Liver (tissue), 9 donors: Measurements from ENCODE around the gene PDE6B. TPM values are rescaled to one million over a fixed set of nuclear protein-coding genes. Genes with fewer than 3 reads are reported as not detected.
"Not testable (repeated sequence)": the region's sequence is repeated elsewhere in the genome, so short reads cannot be mapped to it uniquely, and the experiment has no call there.

Source experiments
- DNase-seq: peaks from one replicate; pipeline ENCODE4 v3.0.0-alpha.2; 2017; ENCODE audit warnings: low spot score
- H3K27ac ChIP-seq, 2 donors: one replicate each; pipeline ENCODE4 v1.7.0; 2013; ENCODE audit warnings: inconsistent platforms in 2 of 2, low read length in 2 of 2, control low read depth in 1 of 2, low read depth in 1 of 2, mild to moderate bottlenecking in 1 of 2
- H3K27me3 ChIP-seq, 4 donors: one replicate each; pipeline versions ENCODE4 v1.6.1 to v1.7.0; 2013; ENCODE audit warnings: low read length in 3 of 4, inconsistent platforms in 1 of 4, mild to moderate bottlenecking in 1 of 4, moderate library complexity in 1 of 4; ENCODE audit not compliant: control insufficient read depth in 4 of 4, insufficient read depth in 4 of 4
- H3K36me3 ChIP-seq, 4 donors: one replicate each; pipeline versions ENCODE4 v1.6.1 to v1.7.0; 2013; ENCODE audit warnings: low read length in 3 of 4, mild to moderate bottlenecking in 3 of 4, low read depth in 1 of 4, moderate library complexity in 1 of 4; ENCODE audit not compliant: control insufficient read depth in 4 of 4, insufficient read depth in 3 of 4
- H3K4me1 ChIP-seq, 4 donors: one replicate each; pipeline versions ENCODE4 v1.6.1 to v1.7.0; 2013; ENCODE audit warnings: low read length in 3 of 4, mild to moderate bottlenecking in 3 of 4, moderate library complexity in 1 of 4; ENCODE audit not compliant: control insufficient read depth in 4 of 4, insufficient read depth in 4 of 4
- H3K4me3 ChIP-seq, 3 donors: one replicate each; pipeline versions ENCODE4 v1.6.1 to v1.7.0; 2013; ENCODE audit warnings: low read length in 3 of 3, control low read depth in 1 of 3, low read depth in 1 of 3, mild to moderate bottlenecking in 1 of 3
- H3K9ac ChIP-seq, 2 donors: one replicate each; pipeline ENCODE4 v1.7.0; 2013; ENCODE audit warnings: low read length in 2 of 2, mild to moderate bottlenecking in 2 of 2, moderate library complexity in 2 of 2, control low read depth in 1 of 2, low read depth in 1 of 2
- H3K9me3 ChIP-seq, 4 donors: one replicate each; pipeline versions ENCODE4 v1.6.1 to v1.7.0; 2013; ENCODE audit warnings: low read length in 3 of 4; ENCODE audit not compliant: control insufficient read depth in 4 of 4
- FOXA1 ChIP-seq: IDR thresholded peaks from 2 replicates; pipeline ENCODE4 v1.6.1; 2016; ENCODE audit warnings: antibody characterized with exemption
- GABPA ChIP-seq, 2 donors: IDR thresholded peaks in 1 of 2; conservative IDR thresholded peaks in 1 of 2; 2 replicates each; pipeline ENCODE4 v1.6.1; 2016; ENCODE audit warnings: antibody characterized with exemption in 2 of 2, mild to moderate bottlenecking in 1 of 2, moderate library complexity in 1 of 2
- HNF4G ChIP-seq: IDR thresholded peaks from 2 replicates; pipeline ENCODE4 v1.6.1; 2016; ENCODE audit warnings: antibody characterized with exemption
- MAX ChIP-seq: IDR thresholded peaks from 2 replicates; pipeline ENCODE4 v1.6.1; 2016; ENCODE audit warnings: antibody characterized with exemption
- NR2F2 ChIP-seq: IDR thresholded peaks from 2 replicates; pipeline ENCODE4 v1.6.1; 2016; ENCODE audit warnings: antibody characterized with exemption
- RXRA ChIP-seq, 2 donors: IDR thresholded peaks; 2 replicates each; pipeline ENCODE4 v1.6.1; 2017 to 2018; ENCODE audit warnings: antibody characterized with exemption in 2 of 2, mild to moderate bottlenecking in 1 of 2
- SP1 ChIP-seq: IDR thresholded peaks from 2 replicates; pipeline ENCODE4 v1.6.1; 2018; ENCODE audit warnings: antibody characterized with exemption, mild to moderate bottlenecking
- TAF1 ChIP-seq: conservative IDR thresholded peaks from 2 replicates; pipeline ENCODE4 v1.6.1; 2016; ENCODE audit warnings: antibody characterized with exemption, mild to moderate bottlenecking
- YY1 ChIP-seq: IDR thresholded peaks from 2 replicates; pipeline ENCODE4 v1.6.1; 2016; ENCODE audit warnings: antibody characterized with exemption, mild to moderate bottlenecking
- WGBS: extraction: QIAGEN DNeasy Blood & Tissue Kit; methylation state at CpG from one replicate; pipeline ENCODE4 v1.1.7; 2013; 5-methylcytosine and 5-hydroxymethylcytosine counted together
- polyA plus RNA-seq, 2 donors: library from polyadenylated mRNA; stranded (reverse) in 1 of 2; unstranded in 1 of 2; fragments of 200-250 nt in 1 of 2; fragments of >200 nt in 1 of 2; fragmentation: Nextera tagmentation in 1 of 2; extraction: Ambion mirVana in 1 of 2; gene quantifications; one replicate each; pipeline versions ENCODE4 v1.2.1 to v1.2.3, GENCODE V29; 2013 to 2015
- total RNA-seq, 2 donors: library from RNA; depleted of rRNA; stranded (reverse); fragments of >200 nt; gene quantifications; one replicate each; pipeline ENCODE4 v1.2.3, GENCODE V29; 2014
- TF ChIP-seq, protein P1 (sequence below): IDR thresholded peaks from 2 replicates; pipeline ENCODE4 v1.6.1; 2016; ENCODE audit warnings: antibody characterized with exemption
- TF ChIP-seq, protein P2 (sequence below): IDR thresholded peaks from 2 replicates; pipeline ENCODE4 v1.6.1; 2016; ENCODE audit warnings: antibody characterized with exemption
- donor health status: healthy.
- donor health status: healthy.
- donor health status: healthy.
- donor health status: healthy.
- donor health status: healthy.

PDE6B gene
- total and polyA plus RNA-seq, 4 donors: 0.28 to 7.3 (median 0.49) TPM

GRCh38 chr4:633976-634598, 8.7 kb downstream of the PDE6B start:
- H3K9me3 ChIP-seq: peaks cover 0 to 4% (median 0%) of the 10 kb centered on the region in 4 donors
- no peak for DNase-seq
- H3K4me3 ChIP-seq: no peak overlapping the region
- TF ChIP-seq TAF1 (no peak), HNF4G (no peak), FOXA1 (no peak), MAX (no peak), RXRA (IDR thresholded peaks at IDR 0.05) (no peak), SP1 (no peak)
- TF ChIP-seq, protein P1, sequence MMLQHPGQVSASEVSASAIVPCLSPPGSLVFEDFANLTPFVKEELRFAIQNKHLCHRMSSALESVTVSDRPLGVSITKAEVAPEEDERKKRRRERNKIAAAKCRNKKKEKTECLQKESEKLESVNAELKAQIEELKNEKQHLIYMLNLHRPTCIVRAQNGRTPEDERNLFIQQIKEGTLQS: no peak
- no peaks in the 10 kb centered on the region for H3K36me3 ChIP-seq
- peaks cover 0 to 4% (median 0%) of the 10 kb centered on the region in 4 donors for H3K27me3 ChIP-seq
- no peaks in the 10 kb centered on the region for H3K4me1 ChIP-seq
- WGBS: 79% methylated on average over 15 of the region's 15 CpGs
- H3K9ac ChIP-seq: no peak overlapping the region
- H3K27ac ChIP-seq: no peak overlapping the region

- Histone ChIP-seq H3K27ac (no peak overlapping the region), H3K36me3 (no peaks in the 10 kb centered on the region), H3K9me3 (peaks cover 0 to 4% (median 0%) of the 10 kb centered on the region in 4 donors), H3K27me3 (peaks cover 0 to 4% (median 0%) of the 10 kb centered on the region in 4 donors), H3K9ac (no peak overlapping the region), H3K4me1 (no peaks in the 10 kb centered on the region), H3K4me3 (no peak overlapping the region)
- DNase-seq: no peak
- WGBS: 82% methylated on average over 23 of the region's 23 CpGs
- no peak for TF ChIP-seq MAX
- no peak for TF ChIP-seq GABPA (IDR thresholded peaks at IDR 0.05 in 1 of 2, conservative IDR thresholded peaks at IDR 0.05 in 1 of 2)
- TF ChIP-seq RXRA (IDR thresholded peaks at IDR 0.05): no peak
- no peak for TF ChIP-seq NR2F2
- TF ChIP-seq, protein P2, sequence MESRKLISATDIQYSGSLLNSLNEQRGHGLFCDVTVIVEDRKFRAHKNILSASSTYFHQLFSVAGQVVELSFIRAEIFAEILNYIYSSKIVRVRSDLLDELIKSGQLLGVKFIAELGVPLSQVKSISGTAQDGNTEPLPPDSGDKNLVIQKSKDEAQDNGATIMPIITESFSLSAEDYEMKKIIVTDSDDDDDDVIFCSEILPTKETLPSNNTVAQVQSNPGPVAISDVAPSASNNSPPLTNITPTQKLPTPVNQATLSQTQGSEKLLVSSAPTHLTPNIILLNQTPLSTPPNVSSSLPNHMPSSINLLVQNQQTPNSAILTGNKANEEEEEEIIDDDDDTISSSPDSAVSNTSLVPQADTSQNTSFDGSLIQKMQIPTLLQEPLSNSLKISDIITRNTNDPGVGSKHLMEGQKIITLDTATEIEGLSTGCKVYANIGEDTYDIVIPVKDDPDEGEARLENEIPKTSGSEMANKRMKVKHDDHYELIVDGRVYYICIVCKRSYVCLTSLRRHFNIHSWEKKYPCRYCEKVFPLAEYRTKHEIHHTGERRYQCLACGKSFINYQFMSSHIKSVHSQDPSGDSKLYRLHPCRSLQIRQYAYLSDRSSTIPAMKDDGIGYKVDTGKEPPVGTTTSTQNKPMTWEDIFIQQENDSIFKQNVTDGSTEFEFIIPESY: no peak
- TF ChIP-seq YY1: no peak
- TF ChIP-seq TAF1: no peak
Measured at GRCh38 chr4:634599-634985, 9.2 kb downstream of the PDE6B start.

- H3K4me1 ChIP-seq, H3K9ac ChIP-seq, H3K9me3 ChIP-seq, H3K27me3 ChIP-seq, DNase-seq, H3K36me3 ChIP-seq, H3K27ac ChIP-seq, H3K4me3 ChIP-seq: not testable (repeated sequence)
- 90% methylated on average over 46 of the region's 46 CpGs for WGBS
Measured at GRCh38 chr4:635066-635835, 9.9 kb downstream of the PDE6B start.
